Measurements from ENCODE around the gene SPAG16.

- TF ChIP-seq CTCF (IDR thresholded peaks at IDR 0.05; ENCODE audit: low read depth, low read length): no peak
- no peak for TF ChIP-seq EZH2phosphoT487 (IDR thresholded peaks at IDR 0.05; ENCODE audit: low read depth)
These were observed 824.3 kb downstream of the SPAG16 start for GRCh38 chr2:214108598-214108997.
